Measurements from ENCODE around the gene FXYD2.

GRCh38 chr11:117818041-117818873, 6.3 kb downstream of the FXYD2 start:
- TF ChIP-seq POLR2A (IDR thresholded peaks at IDR 0.05; ENCODE audit: low read depth, low read length) (no peak), CTCF (IDR thresholded peaks at IDR 0.05; ENCODE audit: extremely low read depth in 1 of 2, insufficient read depth in 1 of 2, low read depth in 1 of 2, low read length in 2 of 2) (no peak), MAX (IDR thresholded peaks at IDR 0.05; ENCODE audit: insufficient read depth, insufficient read length) (no peak), FOS (IDR thresholded peaks at IDR 0.05; ENCODE audit: borderline replicate concordance, insufficient read depth, low read length) (peak; percentile 68), POLR2AphosphoS5 (IDR thresholded peaks at IDR 0.05; ENCODE audit: insufficient read depth, low read depth, low read length) (no peak), JUN (IDR thresholded peaks at IDR 0.05; ENCODE audit: borderline replicate concordance, insufficient read depth, insufficient read length, low read depth) (peak; percentile 51), EZH2 (IDR thresholded peaks at IDR 0.05; ENCODE audit: borderline replicate concordance, low read depth, low read length, severe bottlenecking) (no peak), MYC (IDR thresholded peaks at IDR 0.05; ENCODE audit: low read depth, low read length) (no peak)

Measured in endothelial cell of umbilical vein (primary cell).